HG03175 (cell line): Measurements from ENCODE around the gene CERK.
"Not testable (repeated sequence)": the region's sequence is repeated elsewhere in the genome, so short reads cannot be mapped to it uniquely, and the experiment has no call there.

Experiments used
- ATAC-seq: cut with Tn5 transposase; IDR thresholded peaks from one replicate; pipeline ENCODE4 v1.9.1; 2021; ENCODE audit warnings: mild to moderate bottlenecking, moderate library complexity; ENCODE audit not compliant: unreplicated experiment

Gene CERK

GRCh38 chr22:46737976-46738646, at the start of gene CERK:
Gene CERK, minus strand, starts transcription at chr22:46738252. Its CDS starts 104 bp downstream, at chr22:46738148.
- ATAC-seq = no peak

GRCh38 chr22:46783721-46784120, 45.7 kb upstream of the CERK start:
- ATAC-seq = no peak

GRCh38 chr22:46782200-46782599, 44.1 kb upstream of the CERK start:
- ATAC-seq = not testable (repeated sequence)

GRCh38 chr22:46781291-46781690, 43.2 kb upstream of the CERK start:
- ATAC-seq = no peak

GRCh38 chr22:46780453-46780852, 42.4 kb upstream of the CERK start:
- no peak for ATAC-seq

- ATAC-seq = no peak
Measured at GRCh38 chr22:46779651-46780050, 41.6 kb upstream of the CERK start.

- no peak for ATAC-seq
Measured at GRCh38 chr22:46779023-46779422, 41.0 kb upstream of the CERK start.

GRCh38 chr22:46777609-46777970, 39.5 kb upstream of the CERK start:
- ATAC-seq = no peak

GRCh38 chr22:46776876-46777608, 39.0 kb upstream of the CERK start:
- no peak for ATAC-seq

GRCh38 chr22:46775850-46776826, 38.1 kb upstream of the CERK start:
- no peak for ATAC-seq

- no peak for ATAC-seq
Measured at GRCh38 chr22:46774980-46775849, 37.2 kb upstream of the CERK start.

GRCh38 chr22:46774253-46774979, 36.4 kb upstream of the CERK start:
- no peak for ATAC-seq

- no peak for ATAC-seq
Measured at GRCh38 chr22:46773076-46773475, 35.0 kb upstream of the CERK start.

GRCh38 chr22:46770726-46771125, 32.7 kb upstream of the CERK start:
- no peak for ATAC-seq

- ATAC-seq = no peak
Measured at GRCh38 chr22:46770151-46770641, 32.1 kb upstream of the CERK start.

- ATAC-seq = no peak
Measured at GRCh38 chr22:46769706-46770105, 31.7 kb upstream of the CERK start.

- no peak for ATAC-seq
Measured at GRCh38 chr22:46769191-46769675, 31.2 kb upstream of the CERK start.

- ATAC-seq = no peak
Measured at GRCh38 chr22:46767249-46767985, 29.4 kb upstream of the CERK start.

- ATAC-seq = no peak
Measured at GRCh38 chr22:46766611-46767010, 28.6 kb upstream of the CERK start.
